Suprapubic skin (tissue), 4 donors: ENCODE results near the gene PHF20.

Experiments used
- EP300 ChIP-seq: sonication (generic); formaldehyde crosslinking; IDR thresholded peaks from one replicate; pipeline ENCODE4 v1.6.1; 2017; ENCODE audit warnings: antibody characterized with exemption
- POLR2A ChIP-seq, 2 donors: fragments of 450-650 bp; IDR thresholded peaks; one replicate each; pipeline ENCODE4 v1.6.1; 2017; ENCODE audit warnings: antibody characterized with exemption in 2 of 2, mild to moderate bottlenecking in 2 of 2, moderate library complexity in 2 of 2
- POLR2AphosphoS5 ChIP-seq, 3 donors: sonication (generic); formaldehyde crosslinking; IDR thresholded peaks; one replicate each; pipeline ENCODE4 v1.6.1; 2017; ENCODE audit warnings: antibody characterized with exemption in 3 of 3
- TF ChIP-seq, protein P1 (sequence below), 2 donors: fragments of 200-600 bp in 1 of 2; fragments of 450-650 bp in 1 of 2; sonication (generic) in 1 of 2; IDR thresholded peaks; one replicate each; pipeline ENCODE4 v1.5.1; 2016 to 2019; ENCODE audit warnings: antibody characterized with exemption in 2 of 2, mild to moderate bottlenecking in 1 of 2, moderate library complexity in 1 of 2

DNA sequence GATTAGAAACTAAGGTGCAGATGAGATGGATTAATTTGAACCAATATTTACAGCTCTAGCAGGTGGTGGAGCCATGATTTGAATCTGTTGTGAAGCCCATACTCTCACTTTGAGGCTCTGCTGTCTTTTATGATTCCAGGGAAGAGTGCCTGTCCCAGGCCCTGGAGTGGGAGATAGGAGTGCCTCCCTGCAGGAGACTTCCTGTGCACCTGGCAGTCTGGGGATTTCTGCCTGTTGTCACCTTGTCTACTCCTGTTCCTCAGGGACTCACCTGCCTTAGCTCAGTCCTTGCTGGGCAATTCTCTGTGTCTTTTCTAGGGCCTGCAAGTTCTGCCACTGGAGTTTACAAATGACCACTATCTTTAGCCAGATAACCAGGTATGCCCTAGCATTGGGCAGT is 136.2 kb downstream of the PHF20 start:
- TF ChIP-seq, protein P1, sequence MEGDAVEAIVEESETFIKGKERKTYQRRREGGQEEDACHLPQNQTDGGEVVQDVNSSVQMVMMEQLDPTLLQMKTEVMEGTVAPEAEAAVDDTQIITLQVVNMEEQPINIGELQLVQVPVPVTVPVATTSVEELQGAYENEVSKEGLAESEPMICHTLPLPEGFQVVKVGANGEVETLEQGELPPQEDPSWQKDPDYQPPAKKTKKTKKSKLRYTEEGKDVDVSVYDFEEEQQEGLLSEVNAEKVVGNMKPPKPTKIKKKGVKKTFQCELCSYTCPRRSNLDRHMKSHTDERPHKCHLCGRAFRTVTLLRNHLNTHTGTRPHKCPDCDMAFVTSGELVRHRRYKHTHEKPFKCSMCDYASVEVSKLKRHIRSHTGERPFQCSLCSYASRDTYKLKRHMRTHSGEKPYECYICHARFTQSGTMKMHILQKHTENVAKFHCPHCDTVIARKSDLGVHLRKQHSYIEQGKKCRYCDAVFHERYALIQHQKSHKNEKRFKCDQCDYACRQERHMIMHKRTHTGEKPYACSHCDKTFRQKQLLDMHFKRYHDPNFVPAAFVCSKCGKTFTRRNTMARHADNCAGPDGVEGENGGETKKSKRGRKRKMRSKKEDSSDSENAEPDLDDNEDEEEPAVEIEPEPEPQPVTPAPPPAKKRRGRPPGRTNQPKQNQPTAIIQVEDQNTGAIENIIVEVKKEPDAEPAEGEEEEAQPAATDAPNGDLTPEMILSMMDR (IDR thresholded peaks at IDR 0.05), result no peak
- no peak for TF ChIP-seq POLR2A (IDR thresholded peaks at IDR 0.05)
- TF ChIP-seq EP300, result no peak
- no peak for TF ChIP-seq POLR2AphosphoS5 (IDR thresholded peaks at IDR 0.05)
